ENCODE results near the gene NANOGP8.

DNA sequence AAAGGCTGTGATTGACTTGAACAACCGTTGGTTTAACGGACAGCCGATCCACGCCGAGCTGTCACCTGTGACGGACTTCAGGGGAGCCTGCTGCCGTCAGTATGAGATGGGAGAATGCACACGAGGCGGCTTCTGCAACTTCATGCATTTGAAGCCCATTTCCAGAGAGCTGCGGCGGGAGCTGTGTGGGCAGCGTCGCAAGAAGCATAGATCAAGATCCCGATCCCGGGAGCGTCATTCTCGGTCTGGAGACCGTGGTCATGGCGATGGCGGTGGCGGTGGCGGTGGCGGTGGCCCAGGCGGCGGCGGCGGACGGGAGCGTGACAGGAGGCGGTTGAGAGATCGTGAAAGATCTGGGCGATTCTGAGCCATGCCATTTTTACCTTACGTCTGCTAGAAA is 7.8 kb upstream of the NANOGP8 start:
- TF ChIP-seq CTCF (IDR thresholded peaks at IDR 0.05; ENCODE audit: borderline replicate concordance, extremely low read depth, low read length, poor library complexity, severe bottlenecking): no peak
- TF ChIP-seq EZH2 (IDR thresholded peaks at IDR 0.05; ENCODE audit: borderline replicate concordance, low read depth, low read length, severe bottlenecking): no peak
